Activated CD4-positive, alpha-beta T cell treated with anti-CD3 and anti-CD28 coated beads, Interleukin-10, Interleukin-2, amounts not matched to agents 100 ng/mL and 50 ng/mL, durations not matched to agents 16 hours and 8 hours (primary cell): ENCODE measurements around the gene S100A2.

ENCODE experiments used
- DNase-seq: peaks from one replicate; pipeline ENCODE4 v3.0.0-alpha.2; 2020

S100A2 gene

DNA sequence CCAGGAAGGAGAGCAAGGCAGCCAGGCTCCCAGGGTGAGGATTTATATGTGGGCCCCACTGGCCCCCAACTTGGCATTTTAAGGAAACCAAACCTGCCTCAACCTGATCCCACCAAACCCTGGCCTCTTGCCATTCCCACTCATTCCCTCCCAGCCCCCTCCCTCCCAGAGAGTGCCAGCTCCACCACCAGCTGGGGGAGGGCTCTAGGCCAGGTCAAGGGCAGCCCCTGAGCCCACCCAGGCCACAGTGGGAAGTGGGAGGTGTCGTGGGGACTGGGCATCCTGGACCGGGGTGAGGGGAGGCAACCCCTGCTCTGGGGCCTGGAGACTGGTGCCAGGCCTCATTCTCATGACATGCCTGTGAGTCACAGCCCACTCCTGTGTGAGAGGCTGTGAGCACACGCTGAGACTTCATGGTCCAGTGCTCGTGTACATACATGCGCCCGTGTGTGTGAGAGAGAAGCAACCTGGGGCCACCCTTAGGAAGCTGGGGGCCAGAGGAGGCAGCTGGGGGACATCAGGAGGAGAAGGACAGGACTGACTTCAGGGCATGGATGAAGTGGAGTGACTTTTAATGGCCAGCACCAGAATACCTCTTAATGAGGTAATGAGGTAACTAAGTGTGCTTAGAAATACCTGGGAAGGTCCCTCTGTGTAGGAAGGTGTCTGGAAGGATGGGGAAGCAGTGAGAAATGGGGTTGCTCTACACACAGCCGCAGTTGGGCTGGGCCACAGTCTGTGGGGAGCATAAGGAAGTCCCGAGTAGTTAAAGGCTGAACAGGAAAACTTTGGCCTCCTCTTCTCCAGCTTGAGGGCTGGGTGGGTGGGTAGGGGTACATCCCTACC lies at the start of gene S100A2:
S100A2 (minus strand) TSS at position 316 of the 846 bp plus-strand sequence. CDS start 1,967 bp downstream, outside the sequence.
- DNase-seq, result peak; percentile 70

DNA sequence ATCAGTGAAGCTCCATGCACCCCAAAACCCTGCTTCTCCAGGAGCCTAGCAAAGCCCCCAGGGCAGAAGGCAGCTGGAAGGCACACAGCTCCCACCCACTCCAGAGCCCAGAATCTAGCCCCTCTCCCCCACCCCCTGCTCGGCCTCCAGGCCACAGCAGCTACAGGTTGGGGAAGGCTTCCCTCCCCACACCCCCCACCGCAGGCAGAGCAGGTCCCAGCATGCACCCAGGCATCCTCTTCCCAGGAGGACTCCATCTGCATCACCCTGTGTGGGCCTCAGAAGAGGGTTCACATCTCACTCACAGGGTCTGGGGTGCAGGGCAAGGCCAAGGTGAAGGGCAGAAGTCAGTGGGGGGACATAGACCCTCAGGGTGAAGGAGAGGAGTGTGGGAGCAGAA lies 49.8 kb upstream of the S100A2 start:
- DNase-seq, result no peak

DNA sequence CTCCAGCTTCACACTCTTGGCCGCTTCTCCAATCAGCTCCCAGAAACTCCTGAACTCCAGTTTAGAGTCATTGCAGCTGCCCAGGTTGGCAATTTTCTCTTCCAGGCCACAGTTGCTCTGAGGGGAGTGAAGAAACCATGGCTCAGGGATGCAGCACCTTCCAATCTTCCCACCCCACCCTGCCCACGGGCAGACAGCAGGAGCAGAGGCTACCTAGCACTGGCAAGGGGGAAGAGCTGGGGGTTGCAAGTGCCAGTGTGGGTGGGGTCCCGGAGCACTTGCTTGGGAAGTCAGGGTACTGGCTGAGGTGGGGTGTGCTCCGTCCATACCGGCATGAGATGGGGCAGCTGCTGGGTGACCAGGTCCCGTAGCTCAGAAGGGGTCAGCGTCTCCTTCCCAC lies 49.3 kb upstream of the S100A2 start:
- DNase-seq, result no peak

DNA sequence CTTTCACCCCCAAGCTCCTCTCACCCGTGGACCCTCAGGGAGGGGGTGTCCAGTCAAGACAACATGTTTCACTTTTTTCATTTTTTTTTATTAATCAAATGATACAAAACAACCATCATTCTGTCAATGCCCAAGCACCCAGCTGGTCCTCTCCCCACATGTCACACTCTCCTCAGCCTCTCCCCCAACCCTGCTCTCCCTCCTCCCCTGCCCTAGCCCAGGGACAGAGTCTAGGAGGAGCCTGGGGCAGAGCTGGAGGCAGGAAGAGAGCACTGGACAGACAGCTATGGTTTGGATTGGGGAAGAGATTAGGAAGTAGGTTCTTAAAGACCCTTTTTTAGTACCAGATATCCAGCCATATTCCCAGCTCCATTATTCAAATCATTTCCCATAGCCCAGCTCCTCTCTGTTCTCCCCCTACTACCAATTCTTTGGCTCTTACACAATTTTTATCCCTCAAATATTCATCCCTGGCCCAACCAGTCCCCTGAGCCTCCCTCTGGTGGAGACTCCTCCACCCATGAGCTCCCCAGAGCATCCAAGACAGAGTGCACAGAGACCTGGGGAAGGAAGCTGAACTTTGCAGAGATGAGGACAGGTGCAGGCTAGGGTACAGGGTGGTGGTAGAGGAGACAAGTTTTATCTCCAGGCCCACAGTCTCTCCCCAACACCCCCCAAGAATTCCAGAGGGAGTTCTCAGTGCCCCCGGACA lies 48.7 kb upstream of the S100A2 start:
- no peak for DNase-seq

DNA sequence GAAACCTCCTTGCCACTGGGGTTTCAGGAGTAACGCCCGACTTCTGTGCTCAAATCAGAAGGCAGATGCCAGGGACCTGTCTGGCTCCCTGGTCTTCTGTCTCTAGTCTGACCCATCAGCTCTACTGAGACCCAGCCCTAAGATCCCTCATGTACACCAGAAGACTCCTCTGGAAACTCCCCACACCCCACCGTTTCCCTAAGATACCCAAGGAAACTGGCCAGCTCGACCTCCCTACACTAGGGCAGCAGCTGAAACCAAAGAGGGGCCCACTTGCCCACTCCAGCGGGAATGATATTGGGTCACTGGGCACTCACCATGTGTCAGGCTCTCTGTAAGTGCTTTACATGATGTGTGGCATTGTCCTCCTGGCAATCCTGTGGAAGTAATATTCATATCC lies 47.8 kb upstream of the S100A2 start:
- DNase-seq, result no peak

DNA sequence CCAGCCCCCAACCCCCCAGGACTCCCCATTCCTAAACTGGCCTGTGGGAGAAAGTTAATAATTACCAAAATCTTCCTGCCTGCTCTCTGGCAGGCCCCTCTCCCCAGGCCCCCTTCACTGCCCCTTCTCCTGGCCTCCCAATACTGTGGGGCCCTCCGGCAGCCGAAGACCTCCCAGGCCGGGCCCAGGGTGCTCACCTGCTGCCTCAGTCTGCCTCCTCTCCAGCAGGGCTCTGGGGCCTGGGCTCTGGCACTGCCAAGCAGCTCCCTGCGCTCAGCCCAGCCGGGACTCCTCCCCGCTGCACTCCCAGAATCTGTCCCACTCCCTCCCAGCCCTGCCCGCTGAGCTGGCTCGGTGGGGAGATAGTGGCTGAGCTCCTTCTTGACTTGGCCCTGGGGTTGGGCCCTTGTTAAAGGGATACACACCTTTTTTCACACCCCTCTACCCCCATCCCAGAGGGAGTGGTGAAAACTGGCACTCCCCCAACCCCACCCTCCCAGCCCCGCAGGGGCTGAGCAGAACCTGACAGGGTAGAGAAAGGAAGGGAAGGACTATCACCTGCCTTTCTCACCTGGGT lies 47.2 kb upstream of the S100A2 start, which contains the start of gene S100A16:
S100A16 (minus strand) TSS at position 383 of the 577 bp plus-strand sequence. CDS start 4,986 bp downstream, outside the sequence.
- DNase-seq, result no peak

DNA sequence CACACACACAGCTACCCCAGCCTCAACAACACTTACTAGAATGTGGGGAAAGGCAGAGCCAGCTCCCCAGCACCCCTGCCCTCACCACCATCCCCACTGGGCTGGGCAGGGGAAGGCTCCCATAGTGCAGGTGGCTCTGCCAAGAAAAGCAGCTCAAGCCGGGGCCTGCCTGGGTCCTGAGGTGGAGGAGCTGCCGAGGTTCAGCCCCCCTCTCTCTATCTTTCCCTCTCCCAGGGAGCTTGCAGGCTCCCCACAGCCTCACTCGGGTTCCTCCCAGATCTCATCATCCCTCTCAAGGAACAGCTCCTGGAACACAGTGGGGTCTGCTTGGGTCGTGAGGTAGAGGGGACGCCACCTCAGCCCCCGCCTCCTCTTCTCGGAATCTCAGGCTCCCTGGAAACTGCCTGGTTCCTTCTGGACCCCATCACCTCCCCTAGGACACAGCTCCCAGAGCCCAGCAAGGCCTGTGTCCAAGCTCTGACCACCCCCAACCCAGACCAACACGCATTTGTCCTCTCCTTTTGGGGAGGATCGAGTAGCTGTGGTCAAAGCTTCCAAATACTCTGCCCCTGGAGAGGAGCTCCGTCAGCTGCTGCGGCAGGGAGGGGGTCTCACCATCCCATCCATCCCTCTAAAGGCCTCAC lies 46.6 kb upstream of the S100A2 start:
- no peak for DNase-seq

DNA sequence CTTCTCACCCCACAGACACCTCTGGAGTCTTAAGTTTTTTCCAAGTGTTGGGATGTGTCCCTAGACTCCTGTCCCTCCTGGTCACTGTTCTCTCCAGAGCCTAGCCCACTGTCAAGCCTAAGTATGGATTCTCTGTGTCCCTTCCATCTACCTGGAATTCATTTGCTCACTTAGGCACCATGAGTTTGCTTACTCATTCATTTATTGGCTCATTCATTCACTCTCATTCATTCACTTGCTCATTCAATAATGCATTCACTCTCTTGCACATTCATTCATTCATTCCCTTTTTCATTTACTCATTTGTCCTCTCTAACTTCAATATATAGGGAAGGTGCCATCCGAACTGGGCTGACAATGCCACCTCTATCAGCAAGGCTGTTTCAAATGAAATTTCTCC lies 45.7 kb upstream of the S100A2 start:
- no peak for DNase-seq

DNA sequence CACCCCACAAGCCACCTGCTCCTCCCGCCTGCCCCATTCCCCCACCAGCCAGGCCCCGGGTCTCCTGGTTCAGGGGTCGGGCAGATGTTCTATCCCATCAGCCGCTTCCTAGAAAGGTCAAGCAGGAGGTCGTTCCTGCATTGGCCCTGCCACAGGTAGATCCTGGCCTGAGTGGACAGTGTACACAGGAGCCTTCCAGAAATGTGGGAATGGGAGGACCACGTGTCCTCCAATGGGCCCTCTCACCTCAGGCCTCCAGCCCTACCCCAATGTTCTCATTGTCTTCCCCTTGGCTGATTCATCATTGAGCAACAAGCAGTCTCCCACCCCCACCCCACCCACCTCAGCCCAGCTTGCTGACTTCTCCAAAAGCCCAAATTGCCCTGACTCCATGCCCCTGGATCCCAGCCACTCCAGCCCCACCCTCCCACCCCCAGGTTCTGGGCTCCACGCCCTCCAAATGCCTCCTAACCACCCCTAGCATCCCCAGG lies 45.2 kb upstream of the S100A2 start:
- DNase-seq, result no peak

DNA sequence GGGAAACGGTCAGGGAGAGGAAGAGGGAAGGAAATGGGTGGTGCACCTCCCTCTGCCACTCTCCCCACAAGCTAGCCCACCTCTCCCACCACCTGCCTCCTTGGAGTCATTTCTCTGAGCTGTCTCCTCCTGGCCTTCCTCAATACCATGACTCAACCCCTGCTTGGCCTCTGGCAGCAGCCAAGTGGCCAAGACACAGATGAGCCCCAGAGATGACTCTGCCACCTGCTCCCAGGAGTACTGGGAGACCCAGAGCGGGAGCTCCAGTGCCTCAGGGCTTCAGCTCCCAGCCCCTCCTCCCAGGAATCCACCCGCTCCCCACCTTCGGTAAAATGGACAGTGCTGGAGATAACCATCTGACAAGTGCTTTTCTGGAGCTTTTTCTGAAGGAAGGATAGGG lies 44.7 kb upstream of the S100A2 start:
- no peak for DNase-seq

DNA sequence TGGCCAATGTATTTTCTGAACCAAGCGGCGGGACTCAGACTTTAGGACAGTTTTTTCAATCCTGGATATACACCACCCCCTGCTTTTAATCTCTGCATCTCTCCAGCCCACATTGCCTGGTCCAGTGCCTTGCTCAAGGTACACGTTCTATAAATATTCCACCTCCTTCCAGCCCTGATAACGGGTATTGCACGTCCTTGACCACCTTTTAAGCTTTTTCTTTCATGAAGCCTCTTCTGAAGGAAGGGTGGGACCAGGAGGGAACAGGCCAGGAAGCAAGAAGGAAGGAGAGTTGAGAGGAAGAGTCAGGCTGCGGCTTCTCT lies 43.9 kb upstream of the S100A2 start:
- no peak for DNase-seq

DNA sequence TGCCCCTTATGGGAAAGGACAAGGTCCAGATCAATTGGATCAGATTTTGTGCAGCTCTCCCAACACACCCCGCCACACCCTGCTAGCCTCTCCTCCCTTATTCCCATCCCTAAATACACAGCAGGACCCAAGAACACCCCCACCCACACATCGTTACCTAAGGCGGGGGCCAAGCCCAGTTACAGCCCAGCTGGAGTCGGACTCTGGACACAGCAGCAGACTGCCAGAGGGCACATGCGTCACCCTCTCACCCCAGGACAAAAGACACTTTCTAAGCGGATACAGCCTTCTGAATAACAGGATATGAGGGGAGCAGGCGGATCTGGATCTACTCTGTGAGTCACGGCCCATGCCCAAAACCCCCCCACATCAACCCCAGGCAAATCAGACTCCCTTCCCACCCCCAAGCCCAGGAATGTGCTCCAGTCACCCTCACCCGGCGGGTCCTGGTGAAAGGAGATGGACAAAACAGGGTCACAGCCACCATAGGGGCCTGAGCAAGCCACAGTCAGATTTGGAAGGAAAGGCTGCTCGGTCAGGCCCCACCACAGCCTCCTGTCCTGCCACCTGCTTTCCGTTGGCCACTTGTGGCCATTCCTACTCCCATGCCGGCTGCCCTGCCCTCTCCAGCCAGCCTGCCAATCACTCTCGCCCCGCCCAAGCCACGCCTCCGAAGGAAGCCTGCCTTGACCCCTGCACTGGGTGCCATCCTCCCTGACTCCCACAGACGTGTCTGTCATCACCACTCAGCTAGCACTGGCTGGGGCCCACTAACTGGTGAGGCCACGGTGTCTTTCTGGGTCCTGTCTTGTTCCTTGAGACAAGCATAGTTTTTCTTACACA lies 43.3 kb upstream of the S100A2 start:
- no peak for DNase-seq

DNA sequence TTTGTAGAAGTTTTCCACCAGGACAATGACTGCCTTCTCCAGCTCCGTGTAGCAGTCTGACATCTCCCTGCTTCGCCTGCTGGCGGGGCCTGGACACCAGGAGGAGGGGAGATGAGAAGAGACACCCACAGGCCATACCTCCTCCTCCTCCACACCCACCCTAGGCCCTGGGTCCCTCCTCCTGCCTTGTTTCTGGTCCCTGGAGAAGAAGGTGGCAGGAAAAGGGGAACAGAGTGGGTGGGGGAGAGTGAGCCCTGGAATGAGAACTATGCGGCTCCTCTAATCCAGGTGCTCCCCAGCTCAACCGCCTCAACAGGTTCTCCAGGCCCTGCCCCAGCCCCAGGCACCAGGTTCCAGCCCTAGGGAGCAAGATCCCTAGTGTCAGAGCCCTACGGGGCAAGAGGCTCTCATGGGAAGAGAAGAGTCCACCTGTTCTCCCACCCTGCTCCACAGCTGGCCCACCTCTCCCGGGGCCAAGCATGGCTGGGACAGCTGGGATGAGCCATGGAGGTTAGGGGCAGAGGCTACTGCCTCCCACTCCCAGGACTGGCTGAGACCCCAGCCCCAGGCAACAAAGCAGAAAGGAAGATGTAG lies 42.5 kb upstream of the S100A2 start:
- DNase-seq, result no peak

DNA sequence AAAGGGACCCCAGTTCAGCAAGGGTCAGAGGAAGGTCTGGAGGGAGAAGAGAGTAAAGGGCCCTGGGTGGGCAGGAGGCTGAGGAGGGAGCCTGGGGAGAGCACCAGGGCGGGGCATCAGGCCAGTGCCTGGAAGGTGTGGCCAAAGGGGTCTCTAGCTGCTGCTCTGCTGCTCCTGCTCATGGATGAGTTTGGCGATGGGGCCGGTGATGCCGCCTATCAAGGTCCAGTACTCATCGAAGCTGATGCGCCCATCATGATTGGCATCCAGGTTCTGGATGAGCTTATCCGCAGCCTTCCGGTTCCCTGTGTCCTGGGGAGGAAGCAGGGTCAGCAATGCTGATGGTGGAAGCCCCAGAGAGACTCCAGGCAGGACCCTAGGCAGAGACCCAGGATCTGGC lies 41.7 kb upstream of the S100A2 start:
- DNase-seq, result no peak

DNA sequence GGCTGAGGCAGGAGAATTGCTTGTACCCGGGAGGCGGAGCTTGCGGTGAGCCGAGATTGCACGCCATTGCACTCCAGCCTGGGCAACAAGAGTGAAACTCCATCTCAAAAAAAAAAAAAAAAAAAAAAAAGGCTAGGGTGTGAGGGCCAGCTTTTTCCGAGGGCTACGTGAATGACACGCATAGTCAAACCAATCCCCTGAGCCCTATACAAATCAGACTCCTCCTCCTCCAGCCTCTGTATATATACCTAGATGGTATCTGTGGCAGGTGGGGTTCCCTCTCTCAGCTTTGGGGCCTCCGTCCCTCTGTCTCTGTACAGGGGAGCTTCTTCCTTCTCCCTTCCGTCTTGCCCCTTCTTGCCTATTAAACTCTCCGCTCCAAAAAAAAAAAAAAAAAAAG lies 40.5 kb upstream of the S100A2 start:
- no peak for DNase-seq

DNA sequence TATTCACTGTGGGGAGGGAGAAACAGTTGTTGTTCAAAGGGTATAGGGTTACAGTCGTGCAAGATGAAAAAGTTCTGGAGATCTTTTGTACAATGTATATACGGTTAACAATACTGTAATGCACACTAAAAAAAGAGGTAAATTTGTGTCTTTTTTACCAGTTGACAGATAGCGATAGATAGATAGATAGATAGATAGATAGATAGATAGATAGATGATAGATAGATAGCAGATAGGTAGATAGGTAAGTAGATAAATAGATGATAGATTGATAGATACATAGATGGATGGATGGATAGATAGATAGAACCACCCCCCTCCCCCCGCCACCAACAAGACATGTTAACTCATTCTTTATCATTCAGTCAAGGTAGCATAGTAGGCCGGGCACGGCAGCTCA lies 37.1 kb upstream of the S100A2 start:
- DNase-seq, result no peak

DNA sequence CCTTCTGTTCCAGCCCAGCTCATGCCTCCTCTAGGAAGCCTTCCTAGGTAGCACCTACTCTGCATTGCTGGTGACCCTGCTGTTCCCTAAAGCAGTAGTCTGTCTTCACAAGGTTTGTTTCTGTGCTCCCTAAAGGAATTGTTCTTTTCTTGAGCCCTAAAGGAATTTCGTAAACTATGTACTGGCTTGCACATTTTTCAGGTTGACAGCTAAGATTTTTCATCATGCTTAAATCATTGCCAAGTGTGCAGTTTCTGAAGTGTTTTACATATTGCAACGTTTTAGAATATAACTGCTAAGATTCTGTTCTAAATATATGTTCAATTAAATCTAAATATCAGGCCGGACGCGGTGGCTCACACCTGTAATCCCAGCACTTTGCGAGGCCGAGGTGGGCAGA lies 34.2 kb upstream of the S100A2 start:
- no peak for DNase-seq

DNA sequence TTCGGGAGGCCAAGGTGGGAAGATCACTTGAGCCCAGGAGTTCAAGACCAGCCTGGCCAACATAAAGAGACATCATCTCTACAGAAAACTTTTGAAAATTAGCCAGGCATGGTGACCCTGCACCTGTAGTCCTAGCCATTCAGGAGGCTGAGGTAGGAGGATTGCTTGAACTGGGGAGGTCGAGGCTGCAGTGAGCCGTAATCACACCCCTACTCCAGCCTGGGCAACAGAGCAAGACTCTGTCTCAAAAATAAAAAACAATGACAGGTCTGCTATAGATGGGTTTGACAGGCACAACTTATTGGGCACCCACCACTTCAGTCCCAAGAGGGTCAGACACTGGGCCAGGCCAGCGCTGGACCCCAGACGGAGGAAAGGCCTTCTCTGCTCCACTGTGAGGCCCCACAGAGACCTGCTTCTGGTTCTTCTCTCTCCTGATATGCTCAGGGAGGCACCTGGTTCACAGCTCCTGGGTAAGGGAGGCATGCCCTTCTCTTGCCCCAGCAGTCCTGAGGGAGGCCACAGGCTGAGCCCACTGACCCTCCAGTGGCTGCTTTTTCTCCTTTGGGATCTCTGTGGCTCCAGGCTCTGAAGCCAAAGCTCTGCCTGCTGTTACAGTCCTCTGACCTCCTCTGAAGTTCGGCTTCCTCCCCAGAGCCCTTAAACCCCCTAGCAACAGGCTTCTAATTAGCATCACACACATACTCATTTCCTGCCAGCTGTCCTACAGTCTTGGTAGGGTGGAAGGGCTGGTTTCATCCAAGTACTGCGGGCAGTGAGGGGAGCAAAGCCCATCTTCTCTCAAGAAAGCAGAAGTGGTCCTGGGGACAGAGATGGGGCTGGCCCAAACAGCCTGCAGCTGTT lies 32.9 kb upstream of the S100A2 start:
- DNase-seq, result peak; percentile 37

DNA sequence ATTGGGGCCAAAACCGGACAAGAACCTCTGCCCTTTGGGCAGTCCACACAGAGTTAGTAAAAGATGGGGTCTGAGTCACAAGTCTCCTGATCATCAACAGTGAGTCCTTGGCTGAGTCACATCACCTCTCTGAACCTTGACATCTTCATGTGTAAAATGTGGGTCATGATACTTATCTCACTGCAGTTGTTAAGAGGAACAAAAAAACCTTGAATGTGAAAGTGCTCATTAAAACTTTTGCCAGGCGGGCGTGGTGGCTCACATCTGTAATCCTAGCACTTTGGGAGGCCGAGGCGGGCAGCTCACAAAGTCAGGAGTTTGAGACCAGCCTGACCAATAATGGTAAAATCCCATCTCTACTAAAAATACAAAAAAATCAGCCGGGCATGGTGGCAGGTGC lies 31.6 kb upstream of the S100A2 start:
- DNase-seq, result peak; percentile 44

DNA sequence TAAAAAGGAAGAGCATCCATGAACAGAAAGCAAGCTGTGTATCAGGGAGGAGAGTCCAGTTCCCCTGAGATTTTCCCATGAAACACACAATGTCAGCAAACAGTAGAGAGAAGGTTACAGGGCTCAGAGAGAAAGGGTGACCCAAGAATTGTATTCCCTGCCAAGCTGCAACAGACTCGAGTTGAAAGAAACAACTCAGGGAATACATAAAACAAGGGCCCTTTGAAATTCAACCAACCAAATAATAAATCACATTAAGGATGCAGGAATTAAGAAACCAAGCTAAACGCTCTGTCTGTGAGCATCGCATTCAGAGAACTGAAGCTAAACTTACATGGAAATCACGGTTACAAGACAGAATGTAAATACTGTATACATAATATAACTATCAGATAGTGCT lies 27.1 kb upstream of the S100A2 start:
- DNase-seq, result no peak

DNA sequence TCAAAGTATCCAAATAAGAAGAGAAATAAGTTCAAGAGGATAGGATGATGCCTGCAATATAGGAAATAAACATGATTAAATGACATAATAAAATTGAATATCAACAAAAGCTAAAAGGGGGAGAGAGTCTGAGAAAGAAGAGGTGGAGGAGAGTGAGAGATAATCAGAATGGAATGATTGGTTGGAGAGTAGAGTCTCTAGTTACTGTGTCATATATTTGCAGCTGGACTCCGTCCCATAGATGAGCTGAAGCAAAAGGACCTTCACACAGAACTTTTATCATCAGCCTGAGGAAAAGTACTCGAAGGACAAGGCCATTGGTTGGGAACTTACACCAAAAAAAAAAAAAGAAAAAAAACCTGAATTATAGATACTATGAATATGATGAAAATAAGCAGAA lies 22.8 kb upstream of the S100A2 start:
- DNase-seq, result no peak
